Thyroid gland (tissue), 4 donors: ENCODE results near the gene SLC24A3.

Experiments used
- CTCF ChIP-seq, 6 experiments: fragments of 200-600 bp in 3 of 6; fragments of 450-650 bp in 3 of 6; sonication (generic) in 3 of 6; IDR thresholded peaks; one replicate each; pipeline ENCODE4 v1.5.1; 2016 to 2019; ENCODE audit warnings: antibody characterized with exemption in 6 of 6, mild to moderate bottlenecking in 2 of 6, inconsistent platforms in 1 of 6, moderate library complexity in 1 of 6
- POLR2A ChIP-seq, 2 donors: fragments of 450-650 bp; IDR thresholded peaks; one replicate each; pipeline ENCODE4 v1.6.1; 2017; ENCODE audit warnings: antibody characterized with exemption in 2 of 2, mild to moderate bottlenecking in 2 of 2, moderate library complexity in 1 of 2

GRCh38 chr20:19486446-19486845 lies 274.0 kb downstream of the SLC24A3 start:
- TF ChIP-seq CTCF (IDR thresholded peaks at IDR 0.05) (no peak), POLR2A (IDR thresholded peaks at IDR 0.05) (no peak)
